ENCODE results near the gene EPB41L2. TPM values are rescaled to one million over a fixed set of nuclear protein-coding genes. Genes with fewer than 3 reads are reported as not detected.

The EPB41L2 gene
- total RNA-seq, 1 donor from 2014 or later, result 61.8 TPM

GRCh38 chr6:130981409-130981808, 81.6 kb downstream of the EPB41L2 start:
- Mint-ChIP-seq H3K36me3 (peaks cover 8% of the 10 kb centered on the region), H3K9me3 (peaks cover 18% of the 10 kb centered on the region), H3K27me3 (ENCODE audit: insufficient read depth, low read depth) (peaks cover 3% of the 10 kb centered on the region), H3K4me3 (no peak overlapping the region), H3K4me1 (peaks cover 14% of the 10 kb centered on the region), H3K27ac (no peak overlapping the region)
- Histone ChIP-seq H3K27me3 (no peaks in the 10 kb centered on the region), H3K79me2 (ENCODE audit: low read depth) (peaks cover 22% of the 10 kb centered on the region), H3F3A (ENCODE audit: low read depth) (no peaks in the 10 kb centered on the region), H3K4me2 (no peak overlapping the region), H3K9me3 (ENCODE audit: low read depth) (no peaks in the 10 kb centered on the region), H3K36me3 (no peaks in the 10 kb centered on the region), H3K4me1 (peaks cover 10% of the 10 kb centered on the region), H3K4me3 (no peak overlapping the region), H3K27ac (no peak overlapping the region), H2AFZ (replicated peaks) (no peak overlapping the region), H3K9ac (no peak overlapping the region), H4K20me1 (ENCODE audit: low read depth) (no peaks in the 10 kb centered on the region)
- TF ChIP-seq, protein P1, sequence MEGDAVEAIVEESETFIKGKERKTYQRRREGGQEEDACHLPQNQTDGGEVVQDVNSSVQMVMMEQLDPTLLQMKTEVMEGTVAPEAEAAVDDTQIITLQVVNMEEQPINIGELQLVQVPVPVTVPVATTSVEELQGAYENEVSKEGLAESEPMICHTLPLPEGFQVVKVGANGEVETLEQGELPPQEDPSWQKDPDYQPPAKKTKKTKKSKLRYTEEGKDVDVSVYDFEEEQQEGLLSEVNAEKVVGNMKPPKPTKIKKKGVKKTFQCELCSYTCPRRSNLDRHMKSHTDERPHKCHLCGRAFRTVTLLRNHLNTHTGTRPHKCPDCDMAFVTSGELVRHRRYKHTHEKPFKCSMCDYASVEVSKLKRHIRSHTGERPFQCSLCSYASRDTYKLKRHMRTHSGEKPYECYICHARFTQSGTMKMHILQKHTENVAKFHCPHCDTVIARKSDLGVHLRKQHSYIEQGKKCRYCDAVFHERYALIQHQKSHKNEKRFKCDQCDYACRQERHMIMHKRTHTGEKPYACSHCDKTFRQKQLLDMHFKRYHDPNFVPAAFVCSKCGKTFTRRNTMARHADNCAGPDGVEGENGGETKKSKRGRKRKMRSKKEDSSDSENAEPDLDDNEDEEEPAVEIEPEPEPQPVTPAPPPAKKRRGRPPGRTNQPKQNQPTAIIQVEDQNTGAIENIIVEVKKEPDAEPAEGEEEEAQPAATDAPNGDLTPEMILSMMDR (IDR thresholded peaks at IDR 0.05), result no peak
- TF ChIP-seq EZH2phosphoT487 (IDR thresholded peaks at IDR 0.05) (no peak), EZH2 (IDR thresholded peaks at IDR 0.05) (no peak)
- no peak for DNase-seq (ENCODE audit: low spot score)

GRCh38 chr6:130980310-130981032, 82.6 kb downstream of the EPB41L2 start:
- H3K27me3 ChIP-seq, result no peaks in the 10 kb centered on the region
- Mint-ChIP-seq H3K4me3 (no peak overlapping the region), H3K27me3 (ENCODE audit: insufficient read depth, low read depth) (peaks cover 3% of the 10 kb centered on the region), H3K9me3 (peaks cover 9% of the 10 kb centered on the region), H3K27ac (no peak overlapping the region), H3K4me1 (peaks cover 14% of the 10 kb centered on the region), H3K36me3 (peaks cover 6% of the 10 kb centered on the region)
- no peak overlapping the region for H3K27ac ChIP-seq
- no peak for DNase-seq (ENCODE audit: low spot score)
- H3K79me2 ChIP-seq (ENCODE audit: low read depth), result peaks cover 32% of the 10 kb centered on the region
- H2AFZ ChIP-seq (replicated peaks), result no peak overlapping the region
- TF ChIP-seq, protein P1 (IDR thresholded peaks at IDR 0.05), result no peak
- TF ChIP-seq EZH2 (IDR thresholded peaks at IDR 0.05) (no peak), EZH2phosphoT487 (IDR thresholded peaks at IDR 0.05) (no peak)
- H3K4me2 ChIP-seq, result peak overlapping the region; percentile 17
- no peaks in the 10 kb centered on the region for H4K20me1 ChIP-seq (ENCODE audit: low read depth)
- no peak overlapping the region for H3K4me3 ChIP-seq
- H3K36me3 ChIP-seq, result no peaks in the 10 kb centered on the region
- H3F3A ChIP-seq (ENCODE audit: low read depth), result no peaks in the 10 kb centered on the region
- H3K4me1 ChIP-seq, result peaks cover 10% of the 10 kb centered on the region
- H3K9ac ChIP-seq, result no peak overlapping the region
- H3K9me3 ChIP-seq (ENCODE audit: low read depth), result no peaks in the 10 kb centered on the region

GRCh38 chr6:130978660-130979396, 84.2 kb downstream of the EPB41L2 start:
- H3K4me2 ChIP-seq, result no peak overlapping the region
- Mint-ChIP-seq H3K4me1 (peaks cover 14% of the 10 kb centered on the region), H3K27ac (no peak overlapping the region), H3K27me3 (ENCODE audit: insufficient read depth, low read depth) (no peaks in the 10 kb centered on the region), H3K4me3 (no peak overlapping the region), H3K9me3 (no peaks in the 10 kb centered on the region), H3K36me3 (peaks cover 2% of the 10 kb centered on the region)
- DNase-seq (ENCODE audit: low spot score), result no peak
- H3K9me3 ChIP-seq (ENCODE audit: low read depth), result no peaks in the 10 kb centered on the region
- H3K27ac ChIP-seq, result no peak overlapping the region
- H3K36me3 ChIP-seq, result no peaks in the 10 kb centered on the region
- H3K4me1 ChIP-seq, result peaks cover 10% of the 10 kb centered on the region
- no peaks in the 10 kb centered on the region for H4K20me1 ChIP-seq (ENCODE audit: low read depth)
- H3K9ac ChIP-seq, result no peak overlapping the region
- no peak overlapping the region for H2AFZ ChIP-seq (replicated peaks)
- peaks cover 31% of the 10 kb centered on the region for H3K79me2 ChIP-seq (ENCODE audit: low read depth)
- TF ChIP-seq EZH2 (IDR thresholded peaks at IDR 0.05) (no peak), EZH2phosphoT487 (IDR thresholded peaks at IDR 0.05) (no peak)
- TF ChIP-seq, protein P1 (IDR thresholded peaks at IDR 0.05), result no peak
- no peaks in the 10 kb centered on the region for H3F3A ChIP-seq (ENCODE audit: low read depth)
- no peak overlapping the region for H3K4me3 ChIP-seq
- no peaks in the 10 kb centered on the region for H3K27me3 ChIP-seq
